GM12878 (cell line): Measurements from ENCODE around the gene ABCC4. TPM values are rescaled to one million over a fixed set of nuclear protein-coding genes. Genes with fewer than 3 reads are reported as not detected.
A peak's percentile ranks its signal among the peaks of the same experiment; 100 is the strongest.

Experiments
- ATAC-seq: fragments of 200-7000 bp; cut with Tn5 transposase; 3 replicates; pipeline ENCODE4 v1.9.1; 2020; ENCODE audit warnings: mild to moderate bottlenecking, moderate library complexity
- BruUV-seq: library from RNA; stranded (reverse); fragments of 400-500 nt; replicated peaks from 2 replicates; lab custom pipeline; 2021; lab: Mats Ljungman, UMichigan
- CTCF ChIA-PET: fragments of 300-600 bp; sonication (Branson Sonifier 250); formaldehyde crosslinking; extraction: SDS; loops from one replicate; lab custom pipeline; 2021; ENCODE audit warnings: inconsistent platforms; lab: Yijun Ruan, JAX
- POLR2A ChIA-PET: fragments of 350-600 bp; formaldehyde crosslinking; extraction: SDS; loops from one replicate; lab custom pipeline; 2021; ENCODE audit warnings: inconsistent platforms; lab: Charles Lee
- RAD21 ChIA-PET: fragments of 300-600 bp; sonication (Branson Sonifier 250); formaldehyde crosslinking; loops from one replicate; lab custom pipeline; 2023; ENCODE audit warnings: antibody characterized with exemption; ENCODE audit not compliant: unreplicated experiment; lab: Charles Lee
- SMC1A ChIA-PET: fragments of 300-600 bp; sonication (Branson Sonifier 250); formaldehyde crosslinking; loops from one replicate; lab custom pipeline; 2023; ENCODE audit not compliant: unreplicated experiment, uncharacterized antibody; lab: Charles Lee
- DNase-seq: peaks from one replicate; pipeline ENCODE4 v3.0.0-alpha.2; 2011; ENCODE audit warnings: low read depth, low spot score
- FAIRE-seq: peaks from 3 replicates; lab custom pipeline; 2011; peaks lifted over from hg19 to GRCh38; lab: Jason Lieb, UNC
- H2AFZ ChIP-seq: 2 replicates; pipeline ENCODE4 v1.6.0; 2011; ENCODE audit warnings: low read depth, low read length, control low read depth; ENCODE audit not compliant: control insufficient read depth
- H3K27ac ChIP-seq: 2 replicates; pipeline ENCODE4 v1.5.1; 2011; ENCODE audit warnings: control low read depth; ENCODE audit not compliant: control insufficient read depth, insufficient read depth
- H3K27me3 ChIP-seq, 2 experiments: replicated peaks in 1 of 2; 2 replicates each; pipeline versions ENCODE4 v1.6.0 to v1.6.1; 2011; ENCODE audit warnings: low read length in 1 of 2; ENCODE audit not compliant: control insufficient read depth in 2 of 2, insufficient read depth in 2 of 2
- H3K36me3 ChIP-seq, 2 experiments: 2 replicates each; pipeline ENCODE4 v1.5.1; 2011; ENCODE audit warnings: low read length in 1 of 2; ENCODE audit not compliant: control insufficient read depth in 2 of 2, insufficient read depth in 2 of 2
- H3K4me1 ChIP-seq: 2 replicates; pipeline ENCODE4 v1.6.1; 2011; ENCODE audit warnings: mild to moderate bottlenecking, low read length, moderate library complexity, mixed read lengths; ENCODE audit not compliant: control insufficient read depth, insufficient read depth
- H3K4me2 ChIP-seq: 2 replicates; pipeline ENCODE4 v1.6.0; 2011; ENCODE audit warnings: control low read depth; ENCODE audit not compliant: control insufficient read depth, insufficient read depth
- H3K4me3 ChIP-seq: fragments of 200-600 bp; sonication (generic); 2 replicates; pipeline ENCODE4 v1.5.1; 2016
- H3K79me2 ChIP-seq: 2 replicates; pipeline ENCODE4 v1.6.0; 2011; ENCODE audit warnings: low read length; ENCODE audit not compliant: control insufficient read depth, insufficient read depth
- H3K9ac ChIP-seq: 2 replicates; pipeline ENCODE4 v1.8.0; 2011; ENCODE audit warnings: low read length, control low read depth, mixed read lengths; ENCODE audit not compliant: control insufficient read depth, insufficient read depth
- H3K9me3 ChIP-seq: replicated peaks from 3 replicates; pipeline ENCODE4 v1.5.1; 2011; ENCODE audit warnings: mild to moderate bottlenecking, low read length; ENCODE audit not compliant: control insufficient read depth, insufficient read depth
- H4K20me1 ChIP-seq: 2 replicates; pipeline ENCODE4 v1.6.0; 2011; ENCODE audit not compliant: control insufficient read depth, insufficient read depth
- BHLHE40 ChIP-seq, 2 experiments: fragments of 450-650 bp in 1 of 2; IDR thresholded peaks; 2 replicates each; pipeline ENCODE4 v1.6.1; 2011 to 2017; ENCODE audit warnings: low read depth in 2 of 2, borderline replicate concordance in 1 of 2, improper control_type of control experiment in 1 of 2, low read length in 1 of 2, mild to moderate bottlenecking in 1 of 2
- EP300 ChIP-seq, 2 experiments: fragments of 150-350 bp in 1 of 2; IDR thresholded peaks; 2 replicates each; pipeline ENCODE4 v1.6.1; 2011 to 2012; ENCODE audit warnings: low read depth in 2 of 2, low read length in 2 of 2, borderline replicate concordance in 1 of 2, improper control_type of control experiment in 1 of 2, inconsistent platforms in 1 of 2; ENCODE audit not compliant: control insufficient read depth in 1 of 2
- MYC ChIP-seq: IDR thresholded peaks from 2 replicates; pipeline ENCODE4 v1.6.1; 2011; ENCODE audit warnings: mild to moderate bottlenecking, low read length, moderate library complexity, inconsistent platforms; ENCODE audit not compliant: insufficient read depth, insufficient replicate concordance, insufficient read length, severe bottlenecking
- NFIC ChIP-seq: IDR thresholded peaks from 2 replicates; pipeline ENCODE4 v1.6.1; 2012; ENCODE audit warnings: low read depth, mild to moderate bottlenecking, inconsistent platforms, low read length, moderate library complexity
- NR2C1 ChIP-seq: fragments of 450-650 bp; IDR thresholded peaks from 2 replicates; pipeline ENCODE4 v1.6.1; 2017; ENCODE audit warnings: antibody characterized with exemption, mild to moderate bottlenecking, moderate library complexity
- TCF12 ChIP-seq: IDR thresholded peaks from 2 replicates; pipeline ENCODE4 v1.6.1; 2011; ENCODE audit warnings: low read depth, mild to moderate bottlenecking, low read length
- ZSCAN29 ChIP-seq: fragments of 450-650 bp; IDR thresholded peaks from 2 replicates; pipeline ENCODE4 v1.6.1; 2017; ENCODE audit warnings: mild to moderate bottlenecking, moderate library complexity
- WGBS: methylation state at CpG from one replicate; pipeline ENCODE4 v1.1.6; 2016; ENCODE audit warnings: low lambda C conversion rate; ENCODE audit not compliant: insufficient replicate concordance, insufficient coverage; ENCODE audit errors: missing lambda C conversion rate; 5-methylcytosine and 5-hydroxymethylcytosine counted together
- in situ Hi-C: fragments of 300-500 bp; cut with MboI; formaldehyde crosslinking; loops from 9 replicates; pipeline ENCODE4 v1.14.3; 2018; ENCODE audit warnings: mixed read lengths
- intact Hi-C: fragments of 100-400 bp; cut with micrococcal nuclease; formaldehyde crosslinking; loops from one replicate; pipeline ENCODE4 v1.14.2; 2022; ENCODE audit not compliant: unreplicated experiment
- polyA plus RNA-seq, 11 experiments: library from polyadenylated mRNA; depleted of rRNA in 4 of 11; unstranded in 6 of 11; stranded (reverse) in 5 of 11; fragments of >200 nt; fragmentation: Nextera tagmentation in 4 of 11; fragmentation: Illumina TruSeq in 1 of 11; extraction: Ambion mirVana in 4 of 11; extraction: Trizol in 1 of 11; gene quantifications; 1 replicate in 1 of 11; 2 replicates in 10 of 11; pipeline versions ENCODE4 v1.2.1 to v1.2.3, GENCODE V29; 2011 to 2016; ENCODE audit warnings: inconsistent platforms in 2 of 11, missing spikeins in 2 of 11, low read depth in 1 of 11
- small RNA-seq: library from RNA; depleted of rRNA; stranded (forward); fragments of <200 nt; gene quantifications from one replicate; pipeline ENCODE3, GENCODE V24; 2014
- total RNA-seq, 4 experiments: library from RNA; depleted of rRNA in 3 of 4; stranded (reverse); fragments of >200 nt in 3 of 4; fragmentation: Illumina TruSeq in 1 of 4; extraction: Trizol in 1 of 4; gene quantifications; 2 replicates each; pipeline versions ENCODE4 v1.2.1 to v1.2.3, GENCODE V29; 2013 to 2021
- TF ChIP-seq, protein P1 (sequence below): IDR thresholded peaks from 2 replicates; pipeline ENCODE4 v1.6.1; 2012; ENCODE audit warnings: low read length, inconsistent platforms

Gene ABCC4
- total and polyA plus RNA-seq, 10 of the 15 experiments (the other 5 are each of a cell fraction or from before 2014, with no cell fraction given): 7.2 to 44.4 (median 24.1) TPM

DNA sequence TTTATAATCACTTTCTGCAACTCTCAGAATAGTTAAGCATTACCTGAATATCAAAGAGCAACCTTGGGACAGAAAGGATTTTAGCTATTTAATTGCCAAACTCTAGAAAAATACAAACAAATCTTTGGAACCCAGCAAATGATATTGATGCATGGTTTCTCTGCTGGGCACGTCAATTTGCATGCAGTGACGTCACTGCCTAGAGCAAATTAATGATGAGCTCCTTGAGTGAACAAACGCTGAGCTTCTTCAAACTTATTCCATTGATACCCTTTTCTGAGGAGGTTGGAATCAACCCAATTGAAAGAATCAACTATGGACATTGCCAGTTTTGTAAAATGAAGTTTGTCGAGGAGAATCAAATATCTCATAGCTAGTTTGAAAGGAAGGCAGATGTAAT lies 329.0 kb downstream of the ABCC4 start:
- no peak for ATAC-seq
- RAD21 ChIA-PET: no interaction called here

More for the DNA sequence above, 329.0 kb downstream of the ABCC4 start:
- SMC1A ChIA-PET: interaction anchor here (0.8 to 1.6 kb wide), 2 partner anchors 12 to 434 kb away, joined by 3 to 4 read pairs; no protein-coding TSS in a partner anchor
- CTCF ChIA-PET: interaction anchor here (0.6 kb wide), 2 partner anchors 495 to 506 kb away, joined by 5 read pairs; no protein-coding TSS in a partner anchor
- WGBS: 25% methylated on average over 4 of the region's 4 CpGs
- intact Hi-C loops: no loop called here
- no peaks in the 10 kb centered on the region for H3K4me1 ChIP-seq
- H3K27me3 ChIP-seq: peaks cover 0 to 8% of the 10 kb centered on the region in 2 experiments
- no peak for FAIRE-seq
- no peak overlapping the region for H3K9ac ChIP-seq
- no peaks in the 10 kb centered on the region for H3K9me3 ChIP-seq
- BruUV-seq: no TSS peak
- TF ChIP-seq NR2C1 (no peak), ZSCAN29 (no peak), BHLHE40 (IDR thresholded peaks at IDR 0.05; ENCODE audit: borderline replicate concordance in 1 of 2, low read depth in 2 of 2, low read length in 1 of 2) (no peak), NFIC (no peak), MYC (no peak), TCF12 (no peak), EP300 (IDR thresholded peaks at IDR 0.05; ENCODE audit: borderline replicate concordance in 1 of 2, control insufficient read depth in 1 of 2, low read depth in 2 of 2, low read length in 2 of 2) (no peak)
- TF ChIP-seq, protein P1, sequence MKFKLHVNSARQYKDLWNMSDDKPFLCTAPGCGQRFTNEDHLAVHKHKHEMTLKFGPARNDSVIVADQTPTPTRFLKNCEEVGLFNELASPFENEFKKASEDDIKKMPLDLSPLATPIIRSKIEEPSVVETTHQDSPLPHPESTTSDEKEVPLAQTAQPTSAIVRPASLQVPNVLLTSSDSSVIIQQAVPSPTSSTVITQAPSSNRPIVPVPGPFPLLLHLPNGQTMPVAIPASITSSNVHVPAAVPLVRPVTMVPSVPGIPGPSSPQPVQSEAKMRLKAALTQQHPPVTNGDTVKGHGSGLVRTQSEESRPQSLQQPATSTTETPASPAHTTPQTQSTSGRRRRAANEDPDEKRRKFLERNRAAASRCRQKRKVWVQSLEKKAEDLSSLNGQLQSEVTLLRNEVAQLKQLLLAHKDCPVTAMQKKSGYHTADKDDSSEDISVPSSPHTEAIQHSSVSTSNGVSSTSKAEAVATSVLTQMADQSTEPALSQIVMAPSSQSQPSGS: no peak
- TF ChIP-seq, all 136 proteins: peak for 0
- Histone ChIP-seq H4K20me1 (no peaks in the 10 kb centered on the region), H3K27ac (no peak overlapping the region), H3K4me2 (no peak overlapping the region), H3K79me2 (no peaks in the 10 kb centered on the region), H3K4me3 (no peak overlapping the region), H3K36me3 (no peaks in the 10 kb centered on the region), H2AFZ (no peak overlapping the region)
- POLR2A ChIA-PET: no interaction called here
- in situ Hi-C loops: no loop called here
- no peak for DNase-seq

Small RNA genes lying within 50 kb of the gene (small RNA-seq; reads per million reads assigned to genes)
- gene RNU6-62P (not detected), gene RNY3P8 (not detected), gene RNY4P27 (4.8 reads per million, percentile 87 among the genes with 10 or more reads in this experiment)
